CD14-positive monocyte (primary cell): ENCODE measurements around the gene CCR4. TPM values are rescaled to one million over a fixed set of nuclear protein-coding genes. Genes with fewer than 3 reads are reported as not detected.

Experiments
- DNase-seq, 3 donors: peaks; one replicate each; pipeline ENCODE4 v3.0.0-alpha.2; 2011 to 2022
- H2AFZ ChIP-seq: 2 replicates; pipeline ENCODE4 v1.6.0; 2012; ENCODE audit warnings: mild to moderate bottlenecking, low read depth, low read length, inconsistent platforms; ENCODE audit not compliant: insufficient read depth, poor library complexity, severe bottlenecking
- H3K27ac ChIP-seq, 2 donors: 1 replicate in 1 of 2; 2 replicates in 1 of 2; pipeline ENCODE4 v1.5.1; 2012 to 2013; ENCODE audit warnings: low read length in 2 of 2, control low read depth in 1 of 2, inconsistent platforms in 1 of 2, low read depth in 1 of 2, mild to moderate bottlenecking in 1 of 2
- H3K27me3 ChIP-seq, 2 donors: one replicate each; pipeline versions ENCODE4 v1.6.0 to v1.6.1; 2011 to 2013; ENCODE audit warnings: low read length in 2 of 2; ENCODE audit not compliant: control insufficient read depth in 2 of 2, insufficient read depth in 2 of 2
- H3K36me3 ChIP-seq, 2 donors: replicated peaks in 1 of 2; 1 replicate in 1 of 2; 2 replicates in 1 of 2; pipeline versions ENCODE4 v1.5.1 to v1.6.1; 2012 to 2013; ENCODE audit warnings: low read length in 2 of 2, control low read depth in 1 of 2, inconsistent platforms in 1 of 2, mild to moderate bottlenecking in 1 of 2; ENCODE audit not compliant: insufficient read depth in 2 of 2, control insufficient read depth in 1 of 2
- H3K4me1 ChIP-seq, 2 donors: 1 replicate in 1 of 2; 2 replicates in 1 of 2; pipeline versions ENCODE4 v1.5.1 to v1.6.1; 2012 to 2013; ENCODE audit warnings: low read length in 2 of 2, control low read depth in 1 of 2, inconsistent platforms in 1 of 2, mild to moderate bottlenecking in 1 of 2, moderate library complexity in 1 of 2; ENCODE audit not compliant: insufficient read depth in 2 of 2, control insufficient read depth in 1 of 2
- H3K4me2 ChIP-seq: replicated peaks from 2 replicates; pipeline ENCODE3; 2012; ENCODE audit warnings: low read length, moderate library complexity, mild to moderate bottlenecking; ENCODE audit not compliant: poor library complexity, severe bottlenecking; ENCODE audit errors: extremely low read depth
- H3K4me3 ChIP-seq, 3 experiments: fragments of 200-600 bp in 1 of 3; sonication (generic) in 1 of 3; replicated peaks in 1 of 3; 1 replicate in 2 of 3; 2 replicates in 1 of 3; pipeline ENCODE4 v1.5.1; 2011 to 2013; ENCODE audit warnings: low read length in 3 of 3, mild to moderate bottlenecking in 3 of 3, control low read depth in 2 of 3, low read depth in 2 of 3, inconsistent platforms in 1 of 3, moderate library complexity in 1 of 3
- H3K79me2 ChIP-seq: 2 replicates; pipeline ENCODE4 v1.6.0; 2012; ENCODE audit warnings: mild to moderate bottlenecking, control low read depth, inconsistent platforms, low read length, moderate library complexity; ENCODE audit not compliant: insufficient read depth
- H3K9ac ChIP-seq: 2 replicates; pipeline ENCODE4 v1.6.0; 2017; ENCODE audit warnings: low read length, mild to moderate bottlenecking; ENCODE audit not compliant: insufficient read depth, poor library complexity, severe bottlenecking
- H3K9me3 ChIP-seq, 2 donors: replicated peaks in 1 of 2; 1 replicate in 1 of 2; 2 replicates in 1 of 2; pipeline versions ENCODE4 v1.5.1 to v1.6.1; 2012 to 2013; ENCODE audit warnings: low read length in 2 of 2, control low read depth in 1 of 2; ENCODE audit not compliant: control insufficient read depth in 1 of 2, insufficient read depth in 1 of 2
- H4K20me1 ChIP-seq: 2 replicates; pipeline ENCODE4 v1.6.0; 2012; ENCODE audit warnings: mild to moderate bottlenecking, low read length, control low read depth, moderate library complexity; ENCODE audit not compliant: insufficient read depth
- H3K27ac Mint-ChIP-seq, 7 donors: one replicate each; pipeline ENCODE4 v1.8.0; 2020; ENCODE audit warnings: mild to moderate bottlenecking in 7 of 7, mixed read lengths in 7 of 7, moderate library complexity in 6 of 7, inconsistent platforms in 2 of 7
- H3K27me3 Mint-ChIP-seq, 3 donors: one replicate each; pipeline ENCODE4 v1.8.0; 2021 to 2022; ENCODE audit warnings: low read depth in 3 of 3, mild to moderate bottlenecking in 3 of 3, mixed read lengths in 3 of 3, moderate library complexity in 3 of 3, inconsistent platforms in 1 of 3
- H3K36me3 Mint-ChIP-seq, 2 donors: one replicate each; pipeline ENCODE4 v1.8.0; 2020; ENCODE audit warnings: mixed read lengths in 2 of 2, inconsistent platforms in 1 of 2, mild to moderate bottlenecking in 1 of 2
- H3K4me1 Mint-ChIP-seq: one replicate; pipeline ENCODE4 v1.8.0; 2020; ENCODE audit warnings: mild to moderate bottlenecking, mixed read lengths
- H3K4me3 Mint-ChIP-seq, 2 donors: one replicate each; pipeline ENCODE4 v1.8.0; 2020; ENCODE audit warnings: mild to moderate bottlenecking in 2 of 2, mixed read lengths in 2 of 2, moderate library complexity in 1 of 2
- H3K9me3 Mint-ChIP-seq, 7 donors: one replicate each; pipeline ENCODE4 v1.8.0; 2020 to 2022; ENCODE audit warnings: mixed read lengths in 7 of 7, mild to moderate bottlenecking in 6 of 7, moderate library complexity in 6 of 7, inconsistent platforms in 2 of 7
- WGBS: methylation state at CpG from one replicate; pipeline ENCODE4 v1.1.5; 2013; ENCODE audit warnings: missing lambda C conversion rate; ENCODE audit not compliant: insufficient coverage; 5-methylcytosine and 5-hydroxymethylcytosine counted together
- intact Hi-C, 2 donors: fragments of 100-400 bp; cut with micrococcal nuclease; formaldehyde crosslinking; loops; one replicate each; pipeline versions ENCODE4 v1.15.0 to v1.15.1; 2023
- polyA plus RNA-seq, 3 donors: library from polyadenylated mRNA; depleted of rRNA in 1 of 3; unstranded in 2 of 3; stranded (reverse) in 1 of 3; fragments of 300-500 nt in 2 of 3; fragments of >200 nt in 1 of 3; fragmentation: Illumina TruSeq in 2 of 3; gene quantifications; 1 replicate in 2 of 3; 2 replicates in 1 of 3; pipeline ENCODE4 v1.2.3, GENCODE V29; 2012 to 2021
- TF ChIP-seq, protein P1 (sequence below): fragments of 200-600 bp; IDR thresholded peaks from one replicate; pipeline ENCODE4 v1.8.0; 2022; ENCODE audit warnings: antibody characterized with exemption, mild to moderate bottlenecking

CCR4 gene
- polyA plus RNA-seq, 3 donors, result 0.04 TPM; not detected in 2

DNA sequence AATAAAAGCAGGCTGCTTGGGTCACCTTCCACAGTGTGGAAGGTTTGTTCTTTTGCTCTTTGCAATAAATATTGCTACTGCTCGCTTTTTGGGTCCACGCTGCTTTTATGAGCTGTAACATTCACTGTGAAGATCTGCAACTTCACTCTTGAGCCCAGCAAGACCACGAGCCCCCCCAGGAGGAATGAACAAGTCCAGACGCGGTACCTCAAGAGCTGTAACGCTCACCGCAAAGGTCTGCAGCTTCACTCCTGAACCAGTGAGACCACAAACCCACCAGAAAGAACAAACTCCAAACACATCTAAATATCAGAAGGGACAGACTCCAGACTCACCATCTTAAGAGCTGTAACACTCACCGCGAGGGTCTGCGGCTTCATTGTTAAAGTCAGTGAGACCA is 47.5 kb upstream of the CCR4 start:
- H3K4me3 Mint-ChIP-seq, result no peak overlapping the region
- Histone ChIP-seq H3K9ac (no peak overlapping the region), H3K4me2 (no peak overlapping the region), H3K9me3 (no peaks in the 10 kb centered on the region), H3K36me3 (no peaks in the 10 kb centered on the region), H3K79me2 (no peaks in the 10 kb centered on the region), H3K4me3 (no peak overlapping the region), H2AFZ (no peak overlapping the region), H3K27ac (no peak overlapping the region), H3K4me1 (peaks cover 10 to 14% of the 10 kb centered on the region in 2 donors), H4K20me1 (no peaks in the 10 kb centered on the region), H3K27me3 (no peaks in the 10 kb centered on the region)
- DNase-seq, result no peak
- H3K27ac Mint-ChIP-seq, result no peak overlapping the region
- peaks cover 0 to 4% (median 1%) of the 10 kb centered on the region in 3 donors for H3K27me3 Mint-ChIP-seq
- intact Hi-C loops, result no loop called here
- peaks cover 0 to 7% (median 0%) of the 10 kb centered on the region in 7 donors for H3K9me3 Mint-ChIP-seq
- peaks cover 19% of the 10 kb centered on the region for H3K4me1 Mint-ChIP-seq
- WGBS, result 100% methylated on average over 3 of the region's 10 CpGs
- TF ChIP-seq, protein P1, sequence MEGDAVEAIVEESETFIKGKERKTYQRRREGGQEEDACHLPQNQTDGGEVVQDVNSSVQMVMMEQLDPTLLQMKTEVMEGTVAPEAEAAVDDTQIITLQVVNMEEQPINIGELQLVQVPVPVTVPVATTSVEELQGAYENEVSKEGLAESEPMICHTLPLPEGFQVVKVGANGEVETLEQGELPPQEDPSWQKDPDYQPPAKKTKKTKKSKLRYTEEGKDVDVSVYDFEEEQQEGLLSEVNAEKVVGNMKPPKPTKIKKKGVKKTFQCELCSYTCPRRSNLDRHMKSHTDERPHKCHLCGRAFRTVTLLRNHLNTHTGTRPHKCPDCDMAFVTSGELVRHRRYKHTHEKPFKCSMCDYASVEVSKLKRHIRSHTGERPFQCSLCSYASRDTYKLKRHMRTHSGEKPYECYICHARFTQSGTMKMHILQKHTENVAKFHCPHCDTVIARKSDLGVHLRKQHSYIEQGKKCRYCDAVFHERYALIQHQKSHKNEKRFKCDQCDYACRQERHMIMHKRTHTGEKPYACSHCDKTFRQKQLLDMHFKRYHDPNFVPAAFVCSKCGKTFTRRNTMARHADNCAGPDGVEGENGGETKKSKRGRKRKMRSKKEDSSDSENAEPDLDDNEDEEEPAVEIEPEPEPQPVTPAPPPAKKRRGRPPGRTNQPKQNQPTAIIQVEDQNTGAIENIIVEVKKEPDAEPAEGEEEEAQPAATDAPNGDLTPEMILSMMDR, result no peak
- no peaks in the 10 kb centered on the region for H3K36me3 Mint-ChIP-seq

DNA sequence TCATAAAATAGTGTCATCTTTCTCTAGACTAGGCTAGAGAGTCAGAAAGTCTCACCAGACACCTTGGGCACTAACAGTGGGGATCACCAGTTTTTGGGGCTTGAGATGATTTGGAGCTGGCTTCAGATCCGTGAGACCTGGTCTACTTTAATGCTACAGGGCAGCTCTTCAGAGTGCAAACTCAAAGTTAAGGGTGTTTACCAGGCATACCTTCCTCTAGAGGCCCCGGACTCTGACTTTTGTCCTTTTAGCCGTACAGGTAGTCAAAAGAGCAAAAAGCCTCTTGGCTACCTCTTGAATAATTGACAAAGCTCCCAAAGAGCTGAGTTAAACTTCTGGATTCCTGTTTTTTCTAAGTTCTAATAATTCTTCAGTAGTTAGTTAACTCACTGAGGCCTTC is 41.4 kb upstream of the CCR4 start:
- WGBS, result 100% methylated on average over 2 of the region's 3 CpGs
- Mint-ChIP-seq H3K4me1 (no peaks in the 10 kb centered on the region), H3K4me3 (no peak overlapping the region), H3K36me3 (no peaks in the 10 kb centered on the region), H3K27me3 (peaks cover 1 to 6% (median 4%) of the 10 kb centered on the region in 3 donors), H3K27ac (peak overlapping the region in 1 of 7 donors; percentile 1), H3K9me3 (peaks cover 0 to 2% (median 0%) of the 10 kb centered on the region in 7 donors)
- Histone ChIP-seq H3K4me2 (no peak overlapping the region), H3K9ac (no peak overlapping the region), H3K4me3 (no peak overlapping the region), H2AFZ (no peak overlapping the region), H3K27ac (no peak overlapping the region), H3K79me2 (no peaks in the 10 kb centered on the region), H3K36me3 (no peaks in the 10 kb centered on the region), H3K4me1 (no peaks in the 10 kb centered on the region), H3K9me3 (no peaks in the 10 kb centered on the region), H3K27me3 (no peaks in the 10 kb centered on the region), H4K20me1 (no peaks in the 10 kb centered on the region)
- intact Hi-C loops, result no loop called here
- no peak for DNase-seq
- TF ChIP-seq, protein P1, result no peak
